ENCODE measurements around the gene ZDHHC13.

GRCh38 chr11:19116971-19117759 lies at the start of gene ZDHHC13:
- TF ChIP-seq POLR2AphosphoS5 (IDR thresholded peaks at IDR 0.05; ENCODE audit: low read depth, low read length): peak; percentile 71; the same call in 1 of the 2 replicates
- peak; percentile 54; the same call in 1 of the 2 replicates for TF ChIP-seq POLR2A (IDR thresholded peaks at IDR 0.05; ENCODE audit: low read depth, low read length)
- TF ChIP-seq TAF1 (IDR thresholded peaks at IDR 0.05; ENCODE audit: low read depth, low read length): peak; percentile 43; the same call in 1 of the 2 replicates
- no peak for TF ChIP-seq PAX5 (IDR thresholded peaks at IDR 0.05; ENCODE audit: insufficient read depth, low read length, severe bottlenecking)
- peak; percentile 66 for TF ChIP-seq SPI1 (IDR thresholded peaks at IDR 0.05; ENCODE audit: low read depth, low read length)
